Medulla oblongata (tissue), 1 donor: Measurements from ENCODE around the gene GSTCD.
"Not testable (repeated sequence)": the region's sequence is repeated elsewhere in the genome, so short reads cannot be mapped to it uniquely, and the experiment has no call there.

Experiments
- DNase-seq: peaks from one replicate; pipeline ENCODE4 v3.0.0-alpha.2; 2015; ENCODE audit errors: extremely low spot score

The GSTCD gene, protein sequence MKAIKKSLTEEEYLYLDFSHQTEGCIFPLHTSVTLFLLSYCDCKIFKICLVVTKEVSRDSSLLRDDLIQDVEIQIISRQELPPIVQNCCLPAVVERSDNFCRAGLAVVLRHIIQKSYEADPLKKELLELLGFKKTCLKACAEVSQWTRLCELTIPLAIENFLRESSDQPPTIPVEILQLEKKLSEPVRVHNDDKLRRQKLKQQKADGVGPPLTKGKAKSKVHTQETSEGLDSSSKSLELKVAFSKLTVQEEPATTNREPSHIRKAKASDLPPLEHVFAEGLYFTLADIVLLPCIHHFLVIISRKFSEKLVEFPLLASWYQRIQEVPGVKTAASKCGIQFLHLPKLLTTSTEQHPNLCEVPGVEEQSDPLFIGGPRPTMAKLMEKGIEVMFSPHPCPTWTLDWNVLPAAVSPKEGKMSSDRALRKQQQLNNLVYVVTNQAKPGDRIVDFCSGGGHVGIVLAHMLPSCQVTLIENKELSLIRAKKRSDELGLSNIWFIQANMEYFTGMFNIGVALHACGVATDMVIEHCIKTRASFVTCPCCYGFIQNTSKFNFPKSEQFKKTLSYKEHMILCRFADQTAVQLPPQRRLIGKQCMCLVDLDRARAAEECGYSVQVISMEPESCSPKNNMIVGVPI

DNA sequence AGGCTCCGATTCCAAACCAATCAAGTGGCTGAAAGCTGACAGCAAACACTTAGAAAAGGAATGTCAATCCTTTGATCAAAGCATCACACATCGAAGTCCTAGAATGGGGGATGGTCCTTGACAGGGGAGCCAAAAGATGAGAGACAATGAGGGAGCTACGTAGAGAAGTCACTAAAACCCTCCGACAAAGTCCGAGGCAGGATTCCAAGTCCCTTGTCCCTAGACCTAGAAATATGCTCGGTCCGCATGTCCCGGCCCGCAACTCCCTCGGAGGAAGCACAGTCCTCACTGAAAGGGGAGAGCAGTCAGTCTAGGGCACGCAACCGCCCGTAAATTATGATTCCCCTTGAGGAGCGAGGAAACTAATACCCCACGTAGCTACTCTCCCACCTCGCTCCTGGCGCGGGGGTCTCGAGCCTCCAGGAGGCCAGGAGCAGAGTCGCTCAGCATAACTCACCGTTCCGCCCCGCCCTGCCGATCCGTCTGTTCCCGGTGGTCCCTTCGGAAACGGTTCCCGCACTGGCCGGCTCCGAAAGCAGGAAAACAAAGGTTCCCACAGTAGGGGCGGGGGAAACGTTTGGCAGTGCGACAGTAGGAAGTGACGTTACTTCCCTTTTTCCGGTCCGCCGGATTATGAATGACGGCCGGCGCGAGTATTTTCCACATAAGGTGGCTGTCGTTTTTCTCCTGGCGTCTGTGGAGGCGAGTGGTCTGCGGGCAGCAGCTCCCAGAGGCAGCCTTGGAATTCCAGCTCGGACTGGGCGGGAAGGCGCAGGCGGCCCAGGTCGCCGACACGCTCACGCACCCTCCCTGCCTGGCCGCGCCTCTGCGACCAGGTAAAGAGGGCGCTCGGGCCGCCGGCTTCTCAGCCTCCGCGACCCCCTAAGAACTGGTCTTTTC is at the start of gene GSTCD, which contains the start of gene INTS12:
TSS of gene GSTCD (plus strand) at position 604 of the 900 bp plus-strand sequence. CDS start 8,830 bp downstream, outside the sequence.
TSS of gene INTS12 (minus strand) at position 509 of the 900 bp plus-strand sequence. CDS start 8,684 bp downstream, outside the sequence.
- peak; percentile 95 for DNase-seq

DNA sequence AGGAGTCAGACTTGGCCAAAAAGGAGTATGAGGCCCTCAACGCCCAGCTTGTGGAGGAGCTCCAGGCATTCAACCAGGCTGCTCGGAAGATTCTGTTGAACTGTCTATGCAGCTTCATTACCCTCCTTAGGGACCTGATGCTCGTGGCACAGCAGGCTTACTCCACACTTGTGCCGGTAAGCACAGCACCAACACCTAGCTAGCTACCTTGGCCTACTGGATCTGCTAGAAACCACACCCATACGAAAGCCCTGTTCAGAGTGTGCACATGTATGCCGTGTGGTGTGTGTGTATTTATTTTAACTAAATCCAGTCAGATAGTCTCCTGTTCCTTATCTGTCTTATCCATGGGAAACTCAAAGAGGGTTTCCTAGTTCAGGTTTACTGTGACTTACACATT is 49.4 kb upstream of the GSTCD start:
- DNase-seq, result no peak

DNA sequence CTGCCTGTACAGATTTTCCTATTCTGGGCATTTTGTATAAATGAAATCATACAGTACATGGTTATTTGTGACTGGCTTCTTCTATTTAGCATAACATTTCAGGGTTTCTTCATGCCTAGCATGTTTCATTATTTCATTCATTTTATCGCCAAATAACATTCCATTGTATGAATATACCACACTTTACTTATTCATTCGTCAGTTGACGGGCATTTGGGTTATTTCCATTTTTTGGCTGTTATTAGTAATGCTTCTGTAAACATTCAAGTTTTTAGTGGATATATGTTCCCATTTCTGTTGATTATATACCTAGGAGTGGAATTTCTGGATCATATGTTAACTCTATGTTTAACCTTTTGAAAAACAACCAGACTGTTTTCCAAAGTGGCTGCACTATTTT is 47.6 kb upstream of the GSTCD start:
- DNase-seq, result no peak

DNA sequence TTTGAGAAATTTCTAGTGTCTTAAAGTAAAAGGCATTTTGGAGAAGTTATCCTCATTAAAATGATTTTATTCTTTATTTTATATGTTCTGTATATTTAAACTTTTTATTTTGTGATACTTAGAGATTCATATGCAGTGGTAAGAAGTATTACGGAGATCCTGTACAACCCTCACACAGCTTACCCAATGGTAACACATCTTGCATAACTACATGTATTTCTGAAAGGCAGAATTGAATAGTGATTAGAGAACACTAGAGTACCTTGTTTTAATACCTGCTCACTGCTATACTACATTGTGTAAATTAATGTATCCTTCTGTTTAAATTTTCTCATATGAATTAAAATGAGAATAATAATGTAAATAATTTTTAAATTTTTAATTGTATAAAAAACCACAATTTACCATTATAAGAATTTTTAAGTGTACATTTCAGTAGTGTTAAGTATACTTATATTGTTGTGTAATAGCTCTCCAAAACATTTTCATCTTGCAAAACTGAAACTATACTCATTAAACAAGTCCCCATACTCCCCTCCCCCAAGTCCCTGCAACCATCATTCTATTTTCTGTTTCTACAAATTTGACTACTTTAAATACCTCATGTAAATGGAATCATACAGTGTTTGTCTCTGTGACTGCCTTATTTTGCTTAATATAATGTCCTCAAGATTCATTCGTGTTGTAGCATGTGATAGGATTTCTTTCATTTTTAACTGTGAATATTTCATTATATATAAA is 45.5 kb upstream of the GSTCD start:
- DNase-seq, result no peak

DNA sequence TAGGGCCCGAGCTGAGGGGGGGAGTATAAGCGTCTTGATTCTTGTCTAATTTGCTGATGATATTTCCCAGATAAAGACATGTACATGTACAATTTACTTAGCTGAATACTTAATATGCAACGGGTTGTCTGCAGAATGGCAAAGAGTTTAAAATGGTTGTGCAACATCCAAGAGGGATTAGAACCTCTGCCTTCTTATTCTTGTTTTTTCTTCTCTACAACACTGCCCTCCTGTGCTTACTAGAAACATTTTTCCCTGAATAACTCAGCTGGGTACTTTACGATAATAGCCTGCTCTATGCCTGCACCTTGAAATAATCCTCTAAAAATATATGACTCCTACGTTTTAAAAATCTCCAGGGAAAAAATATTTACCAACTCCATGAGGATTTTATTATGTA is 41.9 kb upstream of the GSTCD start:
- DNase-seq, result peak; percentile 21

DNA sequence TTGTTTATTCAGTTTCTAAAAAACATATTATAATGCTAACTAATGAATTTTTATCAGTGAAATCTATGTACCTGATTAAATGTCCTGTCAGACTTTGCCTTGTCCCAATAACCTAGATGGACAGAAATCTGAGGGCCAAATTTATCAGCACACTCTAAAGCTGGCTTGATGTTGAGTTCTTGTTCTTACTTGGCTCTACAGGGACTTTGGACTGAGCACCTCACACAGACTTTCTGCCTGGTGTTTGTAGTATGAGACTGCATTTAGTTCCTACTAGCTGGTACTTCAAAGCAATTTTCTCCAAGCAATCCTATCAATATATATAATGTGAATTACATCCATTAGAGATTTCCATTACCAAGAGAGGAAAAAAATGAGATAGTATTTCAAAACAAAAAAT is 37.9 kb upstream of the GSTCD start:
- no peak for DNase-seq

DNA sequence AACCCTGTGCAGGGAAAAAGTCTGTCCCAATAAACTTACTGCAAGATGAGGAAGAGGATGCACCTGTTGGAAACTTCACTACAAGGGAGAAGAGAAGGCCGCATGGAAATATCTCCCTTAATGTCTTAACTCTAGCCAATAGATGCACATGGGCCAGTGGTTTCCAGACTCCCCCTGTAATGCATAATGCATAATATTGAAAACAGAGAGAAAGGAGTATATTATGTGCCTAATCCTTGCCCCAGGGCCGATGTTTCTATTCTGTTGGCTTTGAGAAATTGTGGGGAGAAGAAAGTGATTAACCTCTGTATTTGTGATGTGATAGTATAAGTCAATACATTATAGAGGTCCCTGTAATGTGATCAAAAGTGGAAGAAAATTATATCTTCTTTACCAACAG is 37.3 kb upstream of the GSTCD start:
- no peak for DNase-seq

DNA sequence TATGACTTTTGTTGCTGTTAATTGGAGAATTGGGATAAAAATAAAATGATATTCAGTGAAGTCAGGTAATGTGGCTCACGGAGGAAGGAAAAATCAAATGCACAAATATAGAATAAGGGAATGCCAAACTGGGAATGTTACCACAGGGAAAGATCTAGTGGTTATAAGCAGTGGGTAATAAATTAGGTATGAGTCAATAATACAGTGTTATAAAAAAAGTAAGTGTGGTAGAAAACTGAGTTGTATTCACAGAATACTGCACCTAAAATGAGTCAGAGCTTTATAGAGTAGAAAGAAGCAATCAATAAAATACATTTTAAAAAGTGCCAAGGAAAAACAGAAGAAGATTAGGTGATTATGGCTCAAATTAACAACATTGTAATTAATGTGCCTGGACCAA is 34.6 kb upstream of the GSTCD start:
- no peak for DNase-seq

DNA sequence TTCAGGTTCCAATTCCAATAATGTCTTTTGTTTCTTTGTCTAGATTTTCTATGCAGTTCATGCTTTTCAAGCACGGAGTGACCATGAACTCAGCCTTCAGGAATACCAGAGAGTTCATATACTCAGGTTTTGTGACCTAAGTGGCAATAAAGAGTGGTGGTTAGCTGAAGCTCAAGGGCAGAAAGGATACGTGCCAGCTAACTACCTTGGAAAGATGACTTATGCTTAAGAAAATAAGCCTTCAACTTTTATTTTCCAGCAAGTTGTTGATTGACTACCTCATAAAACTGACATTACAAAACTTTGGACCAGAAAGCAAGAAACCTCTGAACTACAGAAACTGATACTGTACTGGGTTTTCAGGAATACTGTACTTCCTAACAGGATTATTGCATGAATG is 30.9 kb upstream of the GSTCD start:
- no peak for DNase-seq

DNA sequence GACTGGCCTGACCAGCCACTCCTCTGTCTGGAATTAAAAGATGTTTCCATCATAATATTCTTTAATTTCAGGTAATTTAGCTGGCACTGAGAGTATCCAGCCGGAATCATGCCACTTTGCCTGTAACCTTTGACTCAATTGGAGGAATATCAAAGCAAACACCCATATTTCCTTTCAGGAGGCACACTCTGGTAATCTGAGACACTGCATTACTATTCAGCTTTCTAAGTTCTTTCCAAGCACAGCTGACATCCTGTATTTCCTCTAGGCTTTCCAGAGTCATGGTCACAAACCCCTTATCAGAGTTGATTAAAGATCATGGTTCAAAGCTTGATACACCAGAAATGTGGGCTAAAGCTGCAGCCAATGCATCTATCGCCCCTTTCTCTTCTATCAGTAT is 29.4 kb upstream of the GSTCD start:
- DNase-seq, result no peak

DNA sequence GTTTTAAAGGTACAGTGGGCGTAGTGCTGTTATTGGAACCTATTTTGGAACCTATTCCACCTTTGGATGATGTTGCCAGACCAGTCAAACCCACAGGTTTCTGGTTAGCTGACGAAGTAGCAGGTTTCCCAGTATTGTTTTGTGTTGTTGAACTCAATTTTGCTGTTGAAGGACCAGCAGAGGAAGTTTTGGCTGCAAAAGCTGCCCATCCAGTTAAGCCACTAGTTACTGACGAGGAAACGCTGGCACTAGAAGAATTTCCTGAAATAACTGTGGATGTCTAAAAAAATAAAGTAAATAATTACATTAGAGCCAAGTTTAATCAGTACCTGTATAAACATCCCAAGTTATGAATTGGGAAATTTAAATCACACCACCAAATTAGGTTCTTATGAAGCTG is 25.5 kb upstream of the GSTCD start:
- DNase-seq, result no peak

DNA sequence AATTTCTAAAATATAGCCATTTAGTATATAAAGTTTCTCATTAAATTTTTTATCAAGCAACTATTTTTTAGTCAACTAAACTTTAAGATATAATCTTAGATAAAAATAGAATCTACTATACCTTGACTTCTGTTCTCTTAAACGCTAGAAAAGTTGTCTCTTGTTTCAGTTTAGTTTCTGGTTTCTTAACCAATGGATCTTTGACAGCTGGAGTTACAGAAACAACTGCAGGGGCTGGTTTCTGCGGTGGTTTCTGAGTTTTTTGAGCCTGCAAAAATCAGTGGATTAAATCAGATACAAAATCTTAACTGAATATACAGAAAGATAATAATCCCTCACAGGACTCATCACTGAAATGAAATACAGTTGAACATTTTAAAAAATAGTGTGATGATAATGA is 22.0 kb upstream of the GSTCD start:
- no peak for DNase-seq

DNA sequence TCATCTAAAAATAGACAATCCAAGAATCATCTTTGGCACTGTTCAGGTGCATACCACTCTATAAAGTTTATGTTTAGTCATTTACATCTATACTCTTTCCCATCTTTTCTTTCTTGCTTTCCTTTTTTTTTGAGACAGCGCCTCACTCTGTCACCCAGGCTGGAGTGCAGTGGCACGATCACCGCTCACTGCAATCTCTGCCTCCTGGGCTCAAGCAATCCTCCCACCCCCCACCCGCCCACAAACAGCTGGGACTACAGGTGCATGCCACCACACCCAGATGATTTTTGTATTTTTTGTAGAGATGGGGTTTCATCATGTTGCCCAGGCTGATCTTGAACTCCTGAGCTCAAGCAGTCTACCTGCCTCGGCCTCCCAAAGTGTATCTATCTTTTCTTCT is 13.8 kb upstream of the GSTCD start:
- not testable (repeated sequence) for DNase-seq

DNA sequence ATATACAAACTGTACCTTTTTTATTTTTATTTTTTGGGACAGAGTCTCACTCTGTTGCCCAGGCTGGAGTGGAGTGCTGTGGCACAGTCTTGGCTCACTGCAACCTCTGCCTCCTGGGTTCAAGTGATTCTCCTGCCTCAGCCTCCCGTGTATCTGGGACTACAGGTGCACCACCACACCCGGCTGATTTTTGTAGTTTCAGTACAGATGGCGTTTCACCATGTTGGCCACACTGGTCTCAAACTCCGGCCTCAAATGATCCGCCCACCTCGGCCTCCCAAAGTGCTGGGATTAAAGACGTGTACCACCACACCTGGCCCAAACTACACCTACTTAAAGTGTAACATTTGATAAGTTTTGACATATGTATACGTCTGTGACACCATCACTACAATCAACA is 12.8 kb upstream of the GSTCD start:
- DNase-seq, result not testable (repeated sequence)

DNA sequence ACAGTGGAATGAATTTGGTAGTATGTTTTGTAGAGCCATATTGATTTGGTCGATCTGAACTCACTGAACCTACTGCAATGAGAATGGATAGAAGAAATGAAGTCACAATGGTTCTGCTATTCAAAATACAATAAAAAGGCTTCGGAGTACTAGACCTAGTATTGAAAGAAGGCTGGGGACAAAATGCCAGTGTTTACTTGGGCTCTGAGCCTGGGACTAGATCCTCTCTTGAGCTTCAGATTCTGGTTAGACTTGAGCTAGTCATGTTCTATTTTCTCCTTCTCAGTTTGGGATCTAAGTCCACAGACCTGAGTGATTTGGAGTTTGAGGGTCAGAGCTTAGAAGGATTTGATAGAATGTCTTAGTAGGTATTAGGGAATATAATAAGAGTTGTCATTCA is 10.0 kb upstream of the GSTCD start:
- no peak for DNase-seq

DNA sequence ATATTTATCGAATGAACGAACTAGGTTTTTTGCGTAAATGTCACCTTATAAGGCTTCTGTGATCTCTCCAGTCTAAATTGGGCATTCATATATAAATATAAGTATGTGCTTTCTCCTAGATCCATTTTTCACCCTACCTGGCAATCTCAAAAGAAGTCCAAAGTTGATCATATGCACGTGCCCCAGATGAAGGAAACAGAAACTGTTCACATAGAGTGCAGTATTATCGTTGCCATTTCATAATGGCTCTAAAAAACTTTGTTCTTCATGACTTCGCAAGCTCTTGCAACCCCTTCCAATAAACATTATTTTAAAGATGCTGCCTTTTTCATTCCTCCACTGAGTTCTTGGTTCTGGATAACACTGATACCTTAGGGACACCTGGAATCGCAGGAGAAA is 803 bp upstream of the GSTCD start:
- peak; percentile 6 for DNase-seq

DNA sequence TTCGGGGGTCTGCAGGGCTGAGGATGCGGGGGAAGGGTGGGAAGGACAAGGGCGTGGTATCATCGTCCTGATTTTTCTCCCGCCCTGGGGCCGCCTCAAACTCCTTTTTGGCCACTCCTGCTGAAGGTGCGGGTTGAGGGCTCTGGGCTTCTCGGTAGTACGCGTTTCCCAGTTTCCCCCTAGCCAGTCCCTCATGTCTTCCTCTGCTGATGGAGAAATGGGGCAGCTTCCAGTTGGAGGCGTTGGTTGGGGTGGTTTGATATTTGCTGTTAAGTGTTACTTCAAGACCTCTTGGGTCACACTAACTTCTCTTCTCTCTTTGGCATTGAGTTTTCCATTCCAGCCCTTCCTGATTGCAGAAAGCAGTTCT is 482 bp downstream of the GSTCD start:
- DNase-seq, result peak; percentile 11

DNA sequence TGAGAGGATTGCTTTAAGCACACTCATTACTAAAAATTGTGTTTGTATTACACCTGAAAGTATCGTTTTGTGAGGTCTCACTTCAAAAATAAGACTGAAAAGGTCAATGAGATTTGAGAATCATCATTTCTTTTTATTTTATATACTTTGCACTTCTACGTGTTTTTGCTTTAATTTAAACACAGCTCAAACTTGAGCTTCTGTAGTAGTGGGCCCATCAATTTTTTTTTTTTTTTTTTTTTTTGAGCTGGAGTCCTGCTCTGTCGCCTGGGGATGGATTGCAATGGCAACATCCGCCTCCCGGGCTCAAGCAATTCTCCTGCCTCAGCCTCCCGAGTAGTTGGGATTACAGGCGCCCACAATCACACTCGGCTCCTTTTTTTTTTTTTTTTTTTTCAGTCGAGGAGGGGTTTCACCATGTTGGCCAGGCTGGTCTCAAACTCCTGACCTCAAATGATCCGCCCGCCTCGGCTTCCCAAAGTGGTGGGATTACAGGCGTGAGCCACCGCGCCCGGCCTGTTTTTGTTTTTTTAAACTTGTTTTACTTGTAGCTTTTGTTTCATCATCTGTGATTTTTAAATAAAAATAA is 1.5 kb downstream of the GSTCD start:
- no peak for DNase-seq

DNA sequence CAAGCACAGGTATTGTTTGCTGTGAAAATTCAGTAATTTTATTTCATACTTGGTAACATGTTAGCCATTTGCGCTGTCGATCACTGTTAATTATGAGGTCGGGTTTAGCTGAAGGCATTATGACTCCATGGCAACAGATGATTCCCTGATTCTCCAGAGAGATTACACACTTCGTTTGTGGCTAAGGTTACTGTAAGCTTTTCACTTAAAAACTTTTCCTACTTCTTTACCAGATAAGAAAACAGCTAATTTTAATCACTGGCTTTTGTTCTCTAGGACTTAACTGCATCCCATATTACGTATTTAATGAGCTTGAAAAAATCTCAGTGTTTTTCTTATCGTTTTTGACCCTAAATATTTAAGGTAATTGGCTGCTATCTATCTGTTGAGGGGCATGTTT is 2.1 kb downstream of the GSTCD start:
- no peak for DNase-seq

DNA sequence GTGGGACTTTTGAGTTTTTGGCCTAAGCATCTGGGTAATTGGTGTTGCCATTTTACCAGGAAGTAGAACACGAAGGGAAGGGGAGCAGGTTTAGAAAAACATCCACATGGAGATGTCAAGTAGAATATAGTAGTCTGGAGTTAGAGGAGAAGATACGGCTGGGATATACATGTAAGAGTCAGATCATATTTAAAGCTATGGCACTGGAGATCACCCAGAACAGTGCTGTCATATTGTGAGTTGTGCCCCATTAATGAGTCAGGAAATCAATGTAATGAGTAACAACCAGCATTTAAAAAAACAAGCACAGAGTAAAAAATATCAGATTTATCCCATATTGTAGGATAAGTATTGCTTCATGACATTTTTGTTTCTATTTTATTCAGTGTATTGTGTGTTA is 4.2 kb downstream of the GSTCD start:
- no peak for DNase-seq

DNA sequence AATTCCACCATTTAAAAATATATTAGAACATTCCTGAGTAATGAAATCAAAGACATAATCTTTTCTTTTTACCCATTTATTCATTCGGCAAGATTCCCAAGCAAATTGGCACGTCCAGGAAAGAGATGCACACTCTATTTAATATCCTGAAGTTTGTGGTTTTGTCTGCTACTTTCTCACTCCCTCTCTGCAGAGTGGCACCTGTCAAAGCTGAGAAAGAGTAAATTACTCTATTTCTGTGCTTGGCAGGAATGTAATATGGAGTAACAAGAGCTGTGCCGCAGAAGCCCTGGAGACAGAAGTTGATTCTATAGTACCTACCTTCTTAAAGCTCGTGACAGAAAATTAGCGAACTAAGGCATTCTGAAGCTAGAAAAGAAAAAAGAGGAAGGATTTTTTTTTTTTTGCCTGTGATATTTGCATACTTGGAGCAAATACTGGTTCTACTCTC is 5.5 kb downstream of the GSTCD start:
- peak; percentile 41 for DNase-seq
